Mesenchymal stem cell (in vitro differentiated cells and primary cell): ENCODE measurements around the gene SCUBE3.

ENCODE experiments used
- DNase-seq: peaks from one replicate; pipeline ENCODE4 v3.0.0-alpha.2; 2013
- H2AFZ ChIP-seq: one replicate; pipeline ENCODE4 v1.6.1; 2013; ENCODE audit warnings: low read depth, mild to moderate bottlenecking, control low read depth, inconsistent platforms, low read length, moderate library complexity
- H2AK5ac ChIP-seq: 2 replicates; pipeline ENCODE4 v1.6.1; 2013; ENCODE audit warnings: low read length, moderate library complexity, mild to moderate bottlenecking, inconsistent platforms; ENCODE audit not compliant: severe bottlenecking
- H2BK120ac ChIP-seq: one replicate; pipeline ENCODE4 v1.6.1; 2013; ENCODE audit warnings: low read depth, mild to moderate bottlenecking, inconsistent platforms, low read length, moderate library complexity
- H2BK12ac ChIP-seq, 2 experiments: one replicate each; pipeline ENCODE4 v1.6.1; 2013; ENCODE audit warnings: inconsistent platforms in 2 of 2, low read length in 2 of 2, mild to moderate bottlenecking in 2 of 2, moderate library complexity in 2 of 2, control low read depth in 1 of 2
- H2BK15ac ChIP-seq: one replicate; pipeline ENCODE4 v1.6.1; 2013; ENCODE audit warnings: mild to moderate bottlenecking, low read depth, inconsistent platforms; ENCODE audit not compliant: poor library complexity, severe bottlenecking
- H2BK5ac ChIP-seq: 2 replicates; pipeline ENCODE4 v1.6.1; 2013; ENCODE audit warnings: low read depth, mild to moderate bottlenecking, low read length, control low read depth, inconsistent platforms; ENCODE audit not compliant: poor library complexity, severe bottlenecking
- H3K14ac ChIP-seq, 2 experiments: one replicate each; pipeline ENCODE4 v1.6.1; 2013; ENCODE audit warnings: inconsistent platforms in 2 of 2, low read length in 2 of 2, control low read depth in 1 of 2, mild to moderate bottlenecking in 1 of 2, moderate library complexity in 1 of 2
- H3K18ac ChIP-seq, 2 experiments: one replicate each; pipeline ENCODE4 v1.6.1; 2013; ENCODE audit warnings: inconsistent platforms in 2 of 2, low read length in 2 of 2, control low read depth in 1 of 2, low read depth in 1 of 2, mild to moderate bottlenecking in 1 of 2
- H3K23ac ChIP-seq, 2 experiments: one replicate each; pipeline ENCODE4 v1.6.1; 2013; ENCODE audit warnings: inconsistent platforms in 2 of 2, low read length in 2 of 2, mild to moderate bottlenecking in 2 of 2, moderate library complexity in 2 of 2, control low read depth in 1 of 2
- H3K27ac ChIP-seq: 2 replicates; pipeline ENCODE4 v1.5.1; 2013; ENCODE audit warnings: mild to moderate bottlenecking, moderate library complexity, low read length, control low read depth, inconsistent platforms; ENCODE audit not compliant: poor library complexity, severe bottlenecking
- H3K27me3 ChIP-seq, 2 experiments: 2 replicates each; pipeline versions ENCODE4 v1.6.1 to v1.7.0; 2013; ENCODE audit warnings: low read length in 2 of 2, mild to moderate bottlenecking in 2 of 2, moderate library complexity in 2 of 2, control low read depth in 1 of 2, inconsistent platforms in 1 of 2; ENCODE audit not compliant: control insufficient read depth in 1 of 2, insufficient read depth in 1 of 2
- H3K36me3 ChIP-seq, 2 experiments: 2 replicates each; pipeline versions ENCODE4 v1.6.1 to v1.7.0; 2013; ENCODE audit warnings: low read length in 2 of 2, control low read depth in 1 of 2, inconsistent platforms in 1 of 2, low read depth in 1 of 2, mild to moderate bottlenecking in 1 of 2; ENCODE audit not compliant: insufficient read depth in 2 of 2, control insufficient read depth in 1 of 2
- H3K4ac ChIP-seq, 2 experiments: one replicate each; pipeline ENCODE4 v1.6.1; 2013; ENCODE audit warnings: inconsistent platforms in 2 of 2, low read length in 2 of 2, mild to moderate bottlenecking in 2 of 2, moderate library complexity in 2 of 2, control low read depth in 1 of 2, low read depth in 1 of 2
- H3K4me1 ChIP-seq: 2 replicates; pipeline ENCODE4 v1.6.1; 2013; ENCODE audit warnings: low read depth, low read length, control low read depth; ENCODE audit not compliant: control insufficient read depth, insufficient read depth
- H3K4me2 ChIP-seq: 2 replicates; pipeline ENCODE4 v1.6.1; 2013; ENCODE audit warnings: low read length, mild to moderate bottlenecking, inconsistent platforms; ENCODE audit not compliant: poor library complexity, severe bottlenecking
- H3K4me3 ChIP-seq, 2 experiments: 2 replicates each; pipeline versions ENCODE4 v1.5.1 to v1.7.0; 2013; ENCODE audit warnings: low read length in 2 of 2, mild to moderate bottlenecking in 2 of 2, control low read depth in 1 of 2, low read depth in 1 of 2; ENCODE audit not compliant: insufficient read depth in 1 of 2
- H3K79me1 ChIP-seq: replicated peaks from 2 replicates; pipeline ENCODE4 v1.6.1; 2013; ENCODE audit warnings: mild to moderate bottlenecking, control low read depth, low read length, inconsistent platforms; ENCODE audit not compliant: poor library complexity, severe bottlenecking
- H3K9ac ChIP-seq: 2 replicates; pipeline ENCODE4 v1.7.0; 2013; ENCODE audit warnings: mild to moderate bottlenecking, low read length, moderate library complexity
- H3K9me3 ChIP-seq: 2 replicates; pipeline ENCODE4 v1.7.0; 2013; ENCODE audit warnings: mild to moderate bottlenecking, low read length; ENCODE audit not compliant: control insufficient read depth
- H4K8ac ChIP-seq: one replicate; pipeline ENCODE4 v1.6.1; 2013; ENCODE audit warnings: inconsistent platforms, mild to moderate bottlenecking, low read length, moderate library complexity
- H4K91ac ChIP-seq: one replicate; pipeline ENCODE4 v1.6.1; 2013; ENCODE audit warnings: mild to moderate bottlenecking, low read length, inconsistent platforms
- WGBS: methylation state at CpG from one replicate; pipeline ENCODE4 v1.1.7; 2013; ENCODE audit warnings: mixed read lengths; 5-methylcytosine and 5-hydroxymethylcytosine counted together

The SCUBE3 gene

DNA sequence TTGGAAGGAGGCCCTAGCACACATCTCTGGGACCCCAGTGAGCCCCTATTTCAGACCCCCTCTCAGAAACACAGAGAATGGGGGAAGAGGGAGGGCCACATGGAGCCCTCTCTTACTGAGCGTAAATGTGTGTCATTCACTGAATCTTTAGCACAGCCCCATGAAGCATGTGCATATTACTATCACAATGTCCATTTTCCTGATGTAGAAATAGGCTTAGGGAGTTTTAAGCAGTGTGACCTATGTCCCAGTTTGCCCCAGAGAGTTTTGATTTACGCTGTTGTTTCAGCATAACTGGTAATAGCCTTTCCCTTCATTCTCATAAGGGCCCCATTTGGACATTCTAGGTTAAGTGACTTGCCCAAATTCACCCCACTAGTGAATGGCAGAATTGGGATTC is 47.6 kb upstream of the SCUBE3 start:
- H3K18ac ChIP-seq: no peak overlapping the region
- no peak overlapping the region for H2AK5ac ChIP-seq
- H4K8ac ChIP-seq: no peak overlapping the region
- no peak overlapping the region for H4K91ac ChIP-seq
- no peaks in the 10 kb centered on the region for H3K79me1 ChIP-seq
- DNase-seq: no peak
- no peak overlapping the region for H3K27ac ChIP-seq
- H3K4me2 ChIP-seq: no peak overlapping the region
- H3K23ac ChIP-seq: no peak overlapping the region
- H2AFZ ChIP-seq: no peak overlapping the region
- H2BK12ac ChIP-seq: no peak overlapping the region
- no peak overlapping the region for H2BK15ac ChIP-seq
- H3K4me1 ChIP-seq: peaks cover 1% of the 10 kb centered on the region
- no peak overlapping the region for H3K4ac ChIP-seq
- no peak overlapping the region for H3K14ac ChIP-seq
- H3K9ac ChIP-seq: no peak overlapping the region
- no peak overlapping the region for H2BK5ac ChIP-seq
- no peaks in the 10 kb centered on the region for H3K36me3 ChIP-seq
- no peaks in the 10 kb centered on the region for H3K9me3 ChIP-seq
- H3K27me3 ChIP-seq: no peaks in the 10 kb centered on the region
- no peak overlapping the region for H3K4me3 ChIP-seq
- 96% methylated on average over 1 of the region's 2 CpGs for WGBS
- no peak overlapping the region for H2BK120ac ChIP-seq

DNA sequence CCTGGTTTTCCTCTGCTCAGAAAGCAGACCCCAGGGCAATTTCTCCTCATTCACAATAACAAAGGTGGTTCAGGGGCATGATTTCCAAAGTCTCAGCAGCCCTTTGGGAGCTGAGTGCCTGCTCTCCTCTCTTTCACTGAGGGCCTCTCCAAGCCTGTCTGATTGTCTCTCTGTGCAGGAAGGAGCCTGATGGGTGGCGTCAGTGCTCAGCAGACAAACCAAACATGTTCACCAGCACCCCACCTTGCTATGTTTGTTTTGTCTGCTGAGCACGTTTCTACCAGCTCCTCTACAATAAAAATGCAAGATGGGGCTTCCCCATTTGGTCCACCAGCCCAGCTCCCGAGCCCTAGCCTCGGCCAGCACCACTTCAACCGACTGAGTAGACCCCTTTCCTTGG is 47.2 kb upstream of the SCUBE3 start:
- peak overlapping the region in 1 of 2 experiments; percentile 23 for H3K18ac ChIP-seq
- no peaks in the 10 kb centered on the region for H3K9me3 ChIP-seq
- H2BK120ac ChIP-seq: no peak overlapping the region
- H3K4me1 ChIP-seq: peaks cover 1% of the 10 kb centered on the region
- H2BK12ac ChIP-seq: no peak overlapping the region
- no peaks in the 10 kb centered on the region for H3K27me3 ChIP-seq
- no peak overlapping the region for H2AK5ac ChIP-seq
- H2BK5ac ChIP-seq: no peak overlapping the region
- H4K91ac ChIP-seq: no peak overlapping the region
- H2AFZ ChIP-seq: no peak overlapping the region
- 84% methylated on average over 5 of the region's 5 CpGs for WGBS
- no peak overlapping the region for H3K4me3 ChIP-seq
- no peak overlapping the region for H3K9ac ChIP-seq
- DNase-seq: no peak
- H3K36me3 ChIP-seq: no peaks in the 10 kb centered on the region
- H3K79me1 ChIP-seq: no peaks in the 10 kb centered on the region
- no peak overlapping the region for H3K14ac ChIP-seq
- no peak overlapping the region for H3K23ac ChIP-seq
- no peak overlapping the region for H4K8ac ChIP-seq
- no peak overlapping the region for H3K4me2 ChIP-seq
- no peak overlapping the region for H2BK15ac ChIP-seq
- no peak overlapping the region for H3K4ac ChIP-seq
- no peak overlapping the region for H3K27ac ChIP-seq

DNA sequence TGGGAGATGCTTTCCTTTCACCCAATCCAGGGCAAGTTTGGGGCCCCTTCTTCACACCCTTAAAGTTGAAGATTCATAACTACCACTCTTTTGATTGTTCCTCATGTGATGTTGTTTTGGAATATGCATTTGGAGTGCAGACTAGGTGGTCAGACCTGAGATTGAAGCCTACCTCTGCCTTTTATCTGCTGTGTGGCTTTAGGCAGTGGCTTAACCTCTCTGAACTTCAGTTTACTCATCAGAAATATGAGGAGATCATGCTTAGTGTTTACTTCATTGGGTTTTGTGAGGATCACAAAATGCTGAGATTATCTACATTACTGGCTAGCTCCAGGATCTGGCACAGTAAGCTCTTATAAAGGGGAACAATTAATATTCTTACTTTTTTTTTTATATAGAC is 46.3 kb upstream of the SCUBE3 start:
- Histone ChIP-seq H3K18ac (no peak overlapping the region), H3K4me2 (no peak overlapping the region), H3K4me3 (no peak overlapping the region), H3K36me3 (no peaks in the 10 kb centered on the region), H3K9ac (no peak overlapping the region), H3K14ac (no peak overlapping the region), H3K4ac (no peak overlapping the region), H3K4me1 (peaks cover 1% of the 10 kb centered on the region), H2AFZ (no peak overlapping the region), H4K91ac (no peak overlapping the region), H2BK15ac (no peak overlapping the region), H2BK12ac (no peak overlapping the region), H4K8ac (no peak overlapping the region), H2AK5ac (no peak overlapping the region), H3K27ac (no peak overlapping the region), H2BK120ac (no peak overlapping the region), H2BK5ac (no peak overlapping the region), H3K79me1 (no peaks in the 10 kb centered on the region), H3K23ac (no peak overlapping the region), H3K27me3 (no peaks in the 10 kb centered on the region), H3K9me3 (no peaks in the 10 kb centered on the region)
- no peak for DNase-seq

DNA sequence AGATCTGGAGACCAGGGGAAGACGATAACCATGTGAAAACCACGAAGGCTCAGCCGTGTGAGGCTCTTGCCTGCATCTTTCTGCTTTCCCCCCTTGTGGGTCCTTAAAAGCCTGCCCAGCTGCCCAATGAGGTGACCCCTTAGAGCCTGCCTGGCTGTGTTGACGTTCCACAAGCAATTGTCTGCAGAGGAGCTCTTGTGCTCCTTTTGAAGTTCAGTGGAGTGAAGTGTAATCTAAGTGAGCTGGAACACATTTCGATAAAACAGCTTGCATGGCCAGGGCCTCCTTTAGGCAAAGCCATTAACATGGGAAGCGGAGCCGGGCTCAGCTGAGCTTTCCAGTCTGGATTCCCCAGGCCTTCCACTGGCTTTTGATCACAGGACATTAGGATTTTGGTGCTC is 45.3 kb upstream of the SCUBE3 start:
- Histone ChIP-seq H2BK15ac (no peak overlapping the region), H4K91ac (no peak overlapping the region), H2BK120ac (no peak overlapping the region), H4K8ac (no peak overlapping the region), H3K4me3 (no peak overlapping the region), H3K36me3 (no peaks in the 10 kb centered on the region), H3K27ac (no peak overlapping the region), H3K79me1 (no peaks in the 10 kb centered on the region), H3K9ac (no peak overlapping the region), H3K18ac (no peak overlapping the region), H3K27me3 (no peaks in the 10 kb centered on the region), H2AFZ (no peak overlapping the region), H3K23ac (no peak overlapping the region), H2BK12ac (no peak overlapping the region), H3K4me2 (no peak overlapping the region), H3K14ac (no peak overlapping the region), H3K4me1 (peaks cover 1% of the 10 kb centered on the region), H3K9me3 (no peaks in the 10 kb centered on the region), H3K4ac (no peak overlapping the region), H2BK5ac (no peak overlapping the region), H2AK5ac (no peak overlapping the region)
- 69% methylated on average over 7 of the region's 7 CpGs for WGBS
- no peak for DNase-seq
